Colon (tissue), 2 donors: ENCODE data around the gene AGFG2.

Source experiments
- FAIRE-seq: peaks from 2 replicates; lab custom pipeline; 2012; peaks lifted over from hg19 to GRCh38; lab: Jason Lieb, UNC
- donor health status: control.
- donor health status: control.

AGFG2 gene

GRCh38 chr7:100572949-100573675 is 34.1 kb downstream of the AGFG2 start:
- FAIRE-seq, result no peak

GRCh38 chr7:100573691-100574361 is 34.8 kb downstream of the AGFG2 start, which contains the start of gene SAP25:
Gene SAP25 (minus strand): TSS chr7:100573900. CDS start chr7:100573742, 158 bp downstream.
- no peak for FAIRE-seq

DNA sequence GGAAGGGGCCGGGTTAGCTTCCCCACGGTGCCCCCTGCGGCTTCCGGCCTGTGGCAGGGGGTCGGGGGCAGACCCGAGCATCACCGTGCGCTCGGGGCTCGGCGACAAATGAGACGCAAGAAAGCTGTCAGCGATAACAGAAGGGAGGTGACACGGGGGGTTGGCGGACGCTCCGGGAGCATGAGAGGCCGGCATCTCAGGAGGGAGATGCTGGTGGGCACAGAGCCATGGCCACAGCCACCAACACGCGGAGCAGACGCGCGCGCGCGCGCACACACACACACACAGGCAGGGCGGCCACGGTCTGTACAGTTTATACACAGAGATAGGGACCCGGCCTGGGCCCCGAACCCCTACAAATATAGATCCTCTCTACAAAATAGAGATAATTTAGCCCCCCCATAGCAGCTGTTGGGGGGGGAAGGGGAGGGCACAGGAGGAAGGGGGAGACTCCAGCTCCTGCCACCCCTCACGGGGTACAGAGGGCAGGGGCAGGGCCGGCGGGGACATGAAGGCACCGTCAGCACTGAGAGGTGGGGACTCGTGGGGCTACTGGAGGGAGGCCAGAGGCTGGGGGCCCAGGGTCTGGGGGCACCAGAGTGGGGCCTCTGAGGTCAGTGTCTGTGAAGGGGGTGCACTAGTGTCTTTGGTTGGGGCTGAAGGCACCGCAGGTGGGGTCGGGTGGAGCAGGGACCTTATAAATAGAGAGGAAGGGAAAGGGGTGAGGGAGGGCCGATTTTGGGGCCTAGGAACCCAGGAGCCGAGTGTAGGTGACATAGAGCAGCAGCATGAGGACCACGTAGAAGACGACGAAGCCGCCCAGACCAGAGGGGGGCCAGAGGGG is 35.6 kb downstream of the AGFG2 start:
- no peak for FAIRE-seq

DNA sequence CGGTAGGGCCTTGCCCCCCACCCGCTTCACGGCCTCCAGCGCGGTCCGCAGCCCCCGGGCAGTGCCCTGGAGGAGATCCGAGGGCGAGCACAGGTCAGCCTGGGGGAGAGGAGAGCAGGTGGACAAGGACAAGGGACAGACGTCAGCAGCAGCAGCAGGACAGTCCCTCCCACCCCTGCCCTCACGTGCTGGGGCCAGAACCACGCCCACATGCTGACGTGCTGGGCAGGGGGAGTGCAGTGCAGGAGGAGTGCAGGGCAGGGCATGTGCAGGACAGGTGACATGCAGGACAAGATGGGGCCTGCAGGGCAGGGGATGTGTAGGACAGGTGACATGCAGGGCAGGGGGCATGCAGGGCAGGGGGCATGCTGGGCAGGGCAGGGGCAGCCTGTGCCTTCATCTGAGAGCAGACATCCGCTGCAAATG is 36.2 kb downstream of the AGFG2 start:
- no peak for FAIRE-seq

DNA sequence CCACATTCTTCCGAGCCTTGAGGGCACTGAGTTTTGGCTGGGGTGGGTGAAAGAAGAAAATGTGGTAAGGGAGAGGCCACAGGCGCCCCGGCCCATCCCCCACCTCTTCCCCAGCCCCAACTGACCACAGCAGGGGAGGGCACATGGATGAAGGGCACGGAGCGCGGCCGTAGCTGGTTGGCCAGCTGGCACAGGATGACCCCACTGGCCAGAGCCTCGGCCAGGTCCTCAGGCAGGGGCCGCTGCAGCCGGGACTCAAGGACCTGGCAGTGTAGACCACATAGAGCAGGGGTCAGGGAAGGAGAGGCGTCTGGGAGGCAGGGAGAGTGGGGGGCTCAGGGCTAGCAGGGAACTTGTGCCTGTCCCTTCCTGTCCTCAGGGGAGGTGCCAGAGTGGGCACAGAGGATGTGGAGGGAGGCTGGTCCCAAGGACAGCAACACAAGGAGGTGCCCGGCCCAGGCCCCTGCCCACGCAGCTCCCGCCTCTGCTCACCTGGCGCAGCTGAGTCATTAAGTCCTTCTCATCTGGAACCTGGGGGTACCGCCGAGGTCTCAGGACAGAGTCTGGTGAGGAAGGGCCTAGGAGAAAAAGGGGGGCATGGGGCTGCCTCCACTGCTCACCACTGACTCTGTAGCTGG is 36.9 kb downstream of the AGFG2 start:
- FAIRE-seq, result no peak

DNA sequence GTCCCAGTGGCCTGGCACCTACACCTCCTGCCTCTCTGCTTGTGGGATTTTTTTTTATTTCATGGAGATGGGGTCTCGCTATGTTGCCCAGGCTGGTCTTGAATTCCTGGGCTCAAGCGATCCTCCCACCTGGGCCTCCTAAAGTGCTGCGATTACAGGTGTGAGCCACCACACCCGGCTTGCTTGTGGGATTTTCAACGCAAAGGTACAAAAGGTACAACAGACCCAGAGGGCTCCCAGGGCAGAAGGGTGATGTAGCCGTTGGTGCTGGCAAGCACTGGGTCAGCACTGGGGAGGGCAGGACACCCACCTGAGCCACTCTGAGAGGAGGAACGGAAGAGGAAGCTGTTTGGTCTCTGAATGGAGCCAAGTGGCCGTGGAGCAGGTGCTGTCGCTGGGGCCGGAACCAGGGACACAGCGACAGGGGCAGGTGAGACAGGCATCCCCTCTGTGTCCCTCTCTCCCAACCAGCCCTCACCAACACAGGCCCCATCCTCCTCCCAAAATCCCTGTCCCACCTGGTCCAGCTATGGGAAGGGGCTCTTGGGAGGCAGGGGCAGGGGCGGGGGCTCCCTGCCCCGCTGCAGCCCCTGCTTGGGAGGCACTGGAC is 37.5 kb downstream of the AGFG2 start:
- FAIRE-seq, result no peak

- FAIRE-seq, result no peak
These were observed 38.1 kb downstream of the AGFG2 start for GRCh38 chr7:100577103-100577502.

GRCh38 chr7:100577507-100577906 is 38.5 kb downstream of the AGFG2 start:
- no peak for FAIRE-seq

DNA sequence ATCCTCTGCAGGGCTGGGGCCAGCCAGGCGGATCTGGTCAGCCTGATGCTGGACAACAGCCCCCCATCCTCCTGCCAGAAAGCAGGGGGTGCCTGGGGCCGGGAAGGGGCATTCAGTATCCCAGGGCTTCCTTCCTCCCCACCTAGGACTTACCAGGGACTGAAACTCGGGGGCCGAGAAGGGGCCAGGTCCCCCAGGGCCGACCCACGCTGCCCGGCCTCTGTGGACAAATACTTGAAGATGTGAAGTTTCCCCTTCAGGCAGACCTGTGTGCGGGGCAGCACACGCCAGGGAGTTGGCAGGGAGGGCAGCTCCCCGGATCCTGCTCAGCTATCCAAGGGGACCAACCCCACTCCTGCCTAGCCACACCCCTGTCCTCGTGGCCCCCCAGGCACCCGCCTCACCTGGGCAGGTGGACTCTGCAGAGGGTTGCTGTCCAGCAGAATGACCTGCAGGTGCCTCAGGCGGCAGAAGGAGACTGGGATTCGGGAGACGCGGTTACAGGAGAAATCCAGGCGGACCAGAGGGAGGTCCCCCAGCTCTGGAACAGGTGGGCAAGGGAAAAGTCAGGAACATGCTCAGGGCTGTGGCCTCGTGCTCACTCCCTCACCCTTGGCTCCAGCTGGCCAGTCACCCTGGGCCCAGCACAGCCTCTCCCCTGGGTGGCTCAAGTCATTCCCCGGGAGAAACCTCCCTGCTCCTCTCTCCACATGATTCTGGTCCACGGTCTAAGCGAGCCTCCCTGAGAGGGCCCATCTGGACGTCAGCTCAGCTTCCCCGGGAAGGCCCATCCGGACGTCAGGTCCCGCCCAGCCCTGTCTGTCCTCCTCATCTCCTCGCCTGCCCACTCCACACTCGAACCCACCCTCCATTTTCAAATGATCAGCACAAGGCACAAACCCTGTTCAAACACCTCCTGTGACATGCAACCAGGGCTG is 39.5 kb downstream of the AGFG2 start:
- FAIRE-seq, result no peak

DNA sequence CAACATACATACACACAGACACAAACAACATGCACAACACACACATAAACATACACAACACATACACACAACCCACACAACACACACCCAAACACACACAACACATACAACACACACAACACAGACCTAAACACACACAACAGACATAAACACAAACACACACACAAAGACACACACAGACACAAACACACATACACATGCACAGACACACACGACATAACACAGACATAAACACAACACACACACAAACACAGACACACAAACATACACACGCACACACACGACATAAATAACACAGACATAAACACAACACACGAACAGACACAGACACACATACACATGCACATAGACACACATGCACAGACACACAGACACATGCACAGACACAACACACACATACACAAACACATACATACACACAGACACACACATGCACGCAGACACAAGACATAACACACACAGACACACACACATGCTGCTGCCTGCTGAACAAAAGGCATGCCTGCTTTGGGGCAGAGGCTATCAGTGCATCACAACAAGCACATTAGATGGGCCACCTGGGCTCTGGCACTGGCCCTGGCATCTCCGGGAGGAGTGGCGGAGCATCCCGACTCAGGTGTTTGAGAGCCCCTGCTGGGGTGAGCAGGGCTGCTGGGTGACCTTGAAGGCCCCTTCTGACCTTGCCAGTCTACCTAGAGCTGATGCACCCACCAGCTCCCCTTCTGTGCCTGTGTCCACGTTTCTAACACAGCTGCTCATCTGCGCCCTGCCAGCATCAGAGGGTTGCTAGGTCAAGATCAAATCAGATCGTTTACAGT is 41.7 kb downstream of the AGFG2 start:
- FAIRE-seq, result no peak

DNA sequence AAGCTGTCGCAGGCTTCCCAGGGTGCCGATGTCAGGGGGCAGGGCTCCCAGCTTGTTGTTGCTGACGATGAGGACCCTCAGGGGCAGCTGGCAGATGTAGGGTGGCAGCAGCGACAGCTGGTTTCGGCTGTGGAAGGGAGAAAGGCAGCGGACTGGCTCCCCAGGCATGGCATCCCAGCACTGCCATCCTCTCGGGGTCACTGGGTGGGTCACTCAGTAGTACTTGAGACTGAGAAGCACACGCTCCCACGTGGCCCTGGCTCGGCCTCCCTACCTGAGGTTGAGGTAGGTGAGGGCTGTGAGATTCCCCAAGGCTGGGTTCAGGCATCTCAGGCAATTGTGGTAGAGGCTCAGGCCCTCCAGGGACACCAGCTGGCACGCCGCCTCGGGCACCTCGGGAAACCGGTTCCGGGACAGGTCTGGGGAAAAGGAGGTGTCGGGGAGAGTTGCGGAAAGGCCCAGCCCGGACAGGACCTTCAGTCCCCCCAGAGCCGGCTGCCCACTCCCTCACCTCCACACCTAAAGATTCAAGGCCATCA is 43.1 kb downstream of the AGFG2 start:
- FAIRE-seq, result no peak

GRCh38 chr7:100582650-100583049 is 43.6 kb downstream of the AGFG2 start:
- FAIRE-seq, result no peak

DNA sequence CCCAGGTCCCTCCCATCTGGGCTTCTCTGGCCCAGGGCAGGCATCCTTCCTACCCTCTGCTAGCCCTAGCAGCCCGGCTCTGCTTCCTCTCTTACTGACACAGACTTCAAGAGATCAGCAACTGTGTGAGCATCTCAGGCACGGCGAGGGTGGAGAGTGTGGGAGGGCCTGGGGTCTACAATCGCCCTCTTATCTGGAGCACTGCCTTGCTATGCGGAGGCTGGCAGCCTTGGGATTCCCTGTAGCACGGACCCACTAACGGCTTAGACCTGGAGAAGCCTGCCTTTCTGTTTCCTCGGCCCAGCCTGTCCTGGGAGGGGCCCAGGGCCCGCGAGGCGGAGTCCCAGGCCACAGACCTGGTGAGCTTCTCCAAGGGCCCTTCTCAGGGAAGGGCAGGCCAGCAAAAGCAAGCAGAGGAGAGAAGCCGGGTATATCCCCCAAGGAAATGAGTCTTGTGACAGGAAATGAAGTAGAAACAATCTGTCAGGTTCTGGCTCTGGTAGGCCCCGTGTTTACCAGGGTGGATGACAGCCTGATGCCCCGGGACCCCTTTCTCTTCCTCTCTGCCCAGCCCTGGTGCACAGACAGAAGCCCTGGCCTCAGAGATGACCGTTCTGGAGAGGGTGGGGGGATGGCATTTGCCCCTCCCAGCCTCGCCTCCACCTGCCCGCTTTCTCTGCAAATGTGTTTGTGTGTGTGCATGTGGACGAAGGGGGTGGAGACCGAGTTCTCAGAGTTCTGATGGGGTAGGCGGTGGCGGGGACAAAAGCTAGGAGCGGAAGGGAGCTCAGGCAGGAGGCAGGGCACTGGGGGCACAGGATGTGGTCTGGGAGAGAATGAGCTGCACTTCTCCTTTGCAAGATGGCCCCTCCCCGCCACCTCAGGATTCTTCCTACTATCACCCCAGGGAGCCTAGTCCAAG is 44.4 kb downstream of the AGFG2 start:
- no peak for FAIRE-seq

DNA sequence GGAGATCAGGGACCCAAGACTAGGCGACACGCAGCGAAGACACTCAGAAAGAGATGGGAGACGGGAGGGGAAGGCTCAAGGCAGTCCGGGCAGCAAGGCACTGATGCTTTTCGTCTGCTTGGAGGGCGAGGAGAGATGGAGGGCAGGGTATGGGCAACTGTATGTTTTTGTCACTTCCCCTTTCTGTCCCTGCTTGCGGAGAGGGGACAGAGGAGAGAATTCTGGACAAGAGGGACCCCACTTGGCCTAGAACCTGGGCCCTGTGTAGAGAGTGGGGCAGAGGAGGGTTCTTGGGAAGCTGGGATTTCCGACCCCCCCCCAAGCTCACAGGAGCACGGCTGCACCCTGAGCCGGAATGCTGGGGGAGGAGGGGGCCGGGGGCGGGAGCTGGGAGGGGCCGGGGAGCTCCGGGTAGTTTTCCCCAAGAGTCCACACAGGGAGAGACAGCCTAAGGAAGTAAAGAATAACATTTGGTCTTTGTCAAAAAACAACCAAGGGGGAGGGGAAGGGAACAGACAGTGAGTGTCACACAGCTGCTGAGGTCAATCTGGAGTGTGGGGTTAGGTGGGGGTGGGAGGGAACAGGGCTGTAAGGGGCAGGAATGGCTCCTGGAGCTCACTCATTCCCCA is 45.2 kb downstream of the AGFG2 start:
- FAIRE-seq, result no peak

GRCh38 chr7:100584683-100585510 is 45.9 kb downstream of the AGFG2 start:
- no peak for FAIRE-seq

DNA sequence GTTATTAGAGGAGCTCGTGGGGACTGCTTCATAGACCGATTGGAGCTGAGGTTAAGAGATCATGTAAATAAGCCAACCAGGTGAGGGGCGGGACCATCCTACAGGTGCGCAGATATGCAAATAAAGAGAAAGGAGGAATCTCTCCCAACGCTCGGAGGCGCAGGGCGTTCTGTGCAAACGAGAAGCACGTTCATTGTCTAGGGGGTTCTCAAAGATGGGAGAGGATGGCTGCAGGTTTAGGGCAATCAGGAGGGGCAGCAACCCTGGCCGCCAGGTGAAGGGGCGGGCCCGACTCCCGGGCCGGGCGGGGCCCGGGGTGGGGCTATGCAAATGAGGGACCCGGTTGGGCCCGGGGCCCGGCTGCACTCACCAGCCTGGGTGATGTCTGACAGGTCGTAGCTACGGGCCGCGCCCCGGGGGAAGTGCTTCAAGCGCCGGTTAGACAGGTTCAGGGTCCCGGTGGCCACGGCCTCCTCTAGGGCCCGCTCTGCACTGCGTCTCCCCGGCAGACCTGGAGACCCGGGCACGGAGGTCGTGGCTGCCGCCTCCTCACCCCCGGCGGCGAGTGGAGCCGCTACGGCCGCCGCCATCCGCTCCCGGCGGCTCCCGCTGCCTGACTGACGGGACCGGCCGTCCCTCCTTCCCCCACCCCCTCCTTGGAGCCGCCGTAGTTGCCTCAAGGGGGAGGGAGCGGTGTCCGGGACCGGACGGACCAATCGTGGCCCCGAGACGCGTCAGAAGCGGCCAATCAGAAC is 46.7 kb downstream of the AGFG2 start, which contains the start of gene LRCH4:
Gene LRCH4, minus strand, starts transcription at position 619 of the 755 bp plus-strand sequence. Its CDS starts 29 bp downstream, at position 590.
- FAIRE-seq, result no peak
